Panc1 (cell line): Measurements from ENCODE around the gene NBPF11. TPM values are rescaled to one million over a fixed set of nuclear protein-coding genes. Genes with fewer than 3 reads are reported as not detected.
"Not testable (repeated sequence)": the region's sequence is repeated elsewhere in the genome, so short reads cannot be mapped to it uniquely, and the experiment has no call there.

Experiments used
- ATAC-seq: fragments of 200-7000 bp; cut with Tn5 transposase; 2 replicates; pipeline ENCODE4 v1.9.1; 2020; ENCODE audit warnings: mild to moderate bottlenecking, moderate library complexity
- Bru-seq: library from RNA; stranded (reverse); fragments of 400-500 nt; gene quantifications from one replicate; lab custom pipeline; 2021; lab: Mats Ljungman, UMichigan
- BruChase-seq, 2 experiments: library from RNA; stranded (reverse); fragments of 400-500 nt; gene quantifications; one replicate each; lab custom pipeline; 2021; lab: Mats Ljungman, UMichigan
- BruUV-seq: library from RNA; stranded (reverse); fragments of 400-500 nt; replicated peaks from 2 replicates; lab custom pipeline; 2021; lab: Mats Ljungman, UMichigan
- CTCF ChIA-PET: fragments of 300-600 bp; sonication (Branson Sonifier 250); formaldehyde crosslinking; loops from one replicate; lab custom pipeline; 2022; ENCODE audit warnings: antibody characterized with exemption; lab: Charles Lee
- POLR2A ChIA-PET: fragments of 300-600 bp; sonication (Branson Sonifier 250); formaldehyde crosslinking; loops from one replicate; lab custom pipeline; 2022; ENCODE audit warnings: antibody characterized with exemption; lab: Charles Lee
- DNase-seq: peaks from one replicate; pipeline ENCODE4 v3.0.0-alpha.2; 2010; ENCODE audit warnings: low read depth, low spot score
- H3K27ac ChIP-seq: 2 replicates; pipeline ENCODE4 v1.5.1; 2011; ENCODE audit warnings: mild to moderate bottlenecking, low read length, inconsistent platforms
- H3K27me3 ChIP-seq: fragments of 200-500 bp; sonication (Bioruptor generic); 2 replicates; pipeline ENCODE4 v1.6.0; 2014; ENCODE audit warnings: low read length, inconsistent platforms; ENCODE audit not compliant: control insufficient read depth, insufficient read depth
- H3K36me3 ChIP-seq: fragments of 200-500 bp; sonication (Bioruptor generic); 2 replicates; pipeline ENCODE4 v1.5.1; 2014; ENCODE audit warnings: inconsistent platforms, mild to moderate bottlenecking, low read length, moderate library complexity; ENCODE audit not compliant: control insufficient read depth, insufficient read depth
- H3K4me1 ChIP-seq: 2 replicates; pipeline ENCODE4 v1.5.1; 2011; ENCODE audit warnings: inconsistent platforms, mild to moderate bottlenecking, low read length, moderate library complexity; ENCODE audit not compliant: control insufficient read depth, insufficient read depth
- H3K4me3 ChIP-seq, 2 experiments: 2 replicates each; pipeline ENCODE4 v1.5.1; 2011 to 2012; ENCODE audit warnings: low read depth in 2 of 2, low read length in 2 of 2, mild to moderate bottlenecking in 2 of 2, inconsistent platforms in 1 of 2, moderate library complexity in 1 of 2
- H3K9me3 ChIP-seq: fragments of 200-500 bp; sonication (Bioruptor generic); 2 replicates; pipeline ENCODE4 v1.5.1; 2014; ENCODE audit warnings: low read depth, mild to moderate bottlenecking, inconsistent platforms, low read length, moderate library complexity; ENCODE audit not compliant: control insufficient read depth, insufficient read depth
- in situ Hi-C: cut with HindIII; loops from 2 replicates; pipeline ENCODE4 v1.10.0; 2016; ENCODE audit warnings: low sequenced_read_pairs, low pct_unique_long_range_greater_than_20kb
- intact Hi-C: fragments of 100-400 bp; cut with micrococcal nuclease; formaldehyde crosslinking; loops from one replicate; pipeline ENCODE4 v1.10.0; 2022; ENCODE audit not compliant: unreplicated experiment
- long read RNA-seq: library from polyadenylated mRNA; unstranded; transcript quantifications from one replicate; pipeline ENCODE4 v2.0.0, GENCODE V29; 2021; ENCODE audit not compliant: unreplicated experiment
- polyA plus RNA-seq: library from polyadenylated mRNA; unstranded; fragments of >200 nt; gene quantifications from one replicate; pipeline ENCODE4 v1.2.1, GENCODE V29; 2012; ENCODE audit warnings: missing spikeins; ENCODE audit not compliant: insufficient read length
- total RNA-seq: library from RNA; stranded (reverse); gene quantifications from one replicate; pipeline ENCODE4 v1.2.1, GENCODE V29; 2021; ENCODE audit not compliant: unreplicated experiment

The NBPF11 gene, protein sequence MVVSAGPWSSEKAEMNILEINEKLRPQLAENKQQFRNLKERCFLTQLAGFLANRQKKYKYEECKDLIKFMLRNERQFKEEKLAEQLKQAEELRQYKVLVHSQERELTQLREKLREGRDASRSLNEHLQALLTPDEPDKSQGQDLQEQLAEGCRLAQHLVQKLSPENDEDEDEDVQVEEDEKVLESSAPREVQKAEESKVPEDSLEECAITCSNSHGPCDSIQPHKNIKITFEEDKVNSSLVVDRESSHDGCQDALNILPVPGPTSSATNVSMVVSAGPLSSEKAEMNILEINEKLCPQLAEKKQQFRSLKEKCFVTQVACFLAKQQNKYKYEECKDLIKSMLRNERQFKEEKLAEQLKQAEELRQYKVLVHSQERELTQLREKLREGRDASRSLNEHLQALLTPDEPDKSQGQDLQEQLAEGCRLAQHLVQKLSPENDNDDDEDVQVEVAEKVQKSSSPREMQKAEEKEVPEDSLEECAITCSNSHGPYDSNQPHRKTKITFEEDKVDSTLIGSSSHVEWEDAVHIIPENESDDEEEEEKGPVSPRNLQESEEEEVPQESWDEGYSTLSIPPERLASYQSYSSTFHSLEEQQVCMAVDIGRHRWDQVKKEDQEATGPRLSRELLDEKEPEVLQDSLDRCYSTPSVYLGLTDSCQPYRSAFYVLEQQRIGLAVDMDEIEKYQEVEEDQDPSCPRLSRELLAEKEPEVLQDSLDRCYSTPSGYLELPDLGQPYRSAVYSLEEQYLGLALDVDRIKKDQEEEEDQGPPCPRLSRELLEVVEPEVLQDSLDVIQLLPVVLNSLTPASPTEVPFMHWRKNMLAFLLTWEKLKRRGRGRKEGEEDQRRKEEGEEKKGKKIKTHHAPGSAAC
- total RNA-seq (9.2 TPM), Bru-seq, nascent RNA (percentile 72 among the genes with signal in this experiment), BruChase-seq, experiment 1, labeled RNA remaining after a 2-hour chase (percentile 74 among the genes with signal in this experiment), BruChase-seq, experiment 2, labeled RNA remaining after a 6-hour chase (percentile 63 among the genes with signal in this experiment)
- 5.9 TPM for polyA plus RNA-seq
- long read RNA-seq, partial matches to known transcripts: 4 of 17 reads
- long read RNA-seq, other reads (novel, unspliced or antisense): 13 of 17 reads

DNA sequence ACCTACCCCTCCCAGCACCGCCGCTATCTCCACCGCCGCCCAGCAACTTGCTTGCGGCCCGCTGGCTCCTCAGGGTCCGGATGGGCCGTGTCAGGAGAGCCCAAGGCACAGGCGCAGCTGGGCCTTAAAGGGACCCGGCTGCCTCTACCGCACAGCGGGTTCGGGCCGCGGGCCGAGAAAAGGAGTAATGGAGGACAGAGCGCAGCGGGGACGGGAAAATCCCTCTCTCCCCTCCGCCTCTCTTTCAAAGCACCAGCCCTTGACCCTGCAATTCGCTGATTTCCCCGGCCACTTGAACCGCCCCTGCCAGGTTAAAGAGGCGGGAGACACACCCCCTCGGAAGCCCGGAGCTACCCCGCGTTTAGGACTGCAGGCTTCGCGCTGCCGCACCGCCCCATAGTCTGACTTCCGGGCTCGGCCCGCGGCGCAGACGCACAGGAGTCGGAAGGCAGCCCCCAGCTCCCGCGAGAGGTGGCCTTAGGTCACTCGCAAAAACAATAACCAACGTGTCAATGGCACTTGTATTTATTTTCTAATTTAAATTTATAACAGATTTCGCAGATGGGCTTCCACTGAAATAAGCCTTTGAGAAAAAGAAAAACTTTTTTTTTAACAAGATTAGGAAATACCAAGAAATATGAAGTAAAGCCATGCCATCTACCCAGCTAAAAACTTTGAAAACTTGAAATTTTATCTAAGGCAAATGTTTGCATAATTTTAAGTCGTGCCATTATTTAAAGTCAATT is at the start of gene NBPF11:
Gene NBPF11 (minus strand): TSS at position 371 of the 746 bp plus-strand sequence. CDS start 25,278 bp downstream, outside the sequence.
- H3K9me3 ChIP-seq, intact Hi-C loops, H3K36me3 ChIP-seq, H3K4me1 ChIP-seq, in situ Hi-C loops, BruUV-seq, CTCF ChIA-PET, H3K27me3 ChIP-seq, POLR2A ChIA-PET: not testable (repeated sequence)
- peak within 1 kb of the TSS; percentile 61 for H3K27ac ChIP-seq
- H3K4me3 ChIP-seq: peak within 1 kb of the TSS; percentile 56 to 64
- ATAC-seq (peak; percentile 99), DNase-seq (peak; percentile 33)

DNA sequence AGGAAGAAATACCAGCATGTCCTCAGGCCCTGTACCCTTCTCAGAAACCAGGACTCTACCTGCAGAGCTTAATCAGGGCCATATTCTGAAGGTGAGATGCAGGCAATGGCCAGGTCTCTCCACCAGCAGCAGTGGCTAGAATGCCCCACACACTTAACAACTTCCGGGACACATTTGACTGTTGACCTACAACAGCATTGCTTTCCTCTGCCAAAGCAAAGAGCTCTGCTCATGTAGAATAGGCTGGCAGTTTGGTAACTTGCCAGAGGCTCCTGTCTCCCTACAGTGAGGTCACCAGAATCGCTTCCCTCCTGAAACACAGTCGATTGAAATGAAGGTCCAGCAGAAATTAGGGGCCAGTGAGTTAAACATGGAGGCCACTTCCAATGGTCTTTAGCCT is 45.3 kb upstream of the NBPF11 start:
- H3K4me1 ChIP-seq, H3K9me3 ChIP-seq, intact Hi-C loops, in situ Hi-C loops, H3K36me3 ChIP-seq, CTCF ChIA-PET, H3K4me3 ChIP-seq, POLR2A ChIA-PET, DNase-seq, ATAC-seq, BruUV-seq, H3K27ac ChIP-seq, H3K27me3 ChIP-seq: not testable (repeated sequence)

DNA sequence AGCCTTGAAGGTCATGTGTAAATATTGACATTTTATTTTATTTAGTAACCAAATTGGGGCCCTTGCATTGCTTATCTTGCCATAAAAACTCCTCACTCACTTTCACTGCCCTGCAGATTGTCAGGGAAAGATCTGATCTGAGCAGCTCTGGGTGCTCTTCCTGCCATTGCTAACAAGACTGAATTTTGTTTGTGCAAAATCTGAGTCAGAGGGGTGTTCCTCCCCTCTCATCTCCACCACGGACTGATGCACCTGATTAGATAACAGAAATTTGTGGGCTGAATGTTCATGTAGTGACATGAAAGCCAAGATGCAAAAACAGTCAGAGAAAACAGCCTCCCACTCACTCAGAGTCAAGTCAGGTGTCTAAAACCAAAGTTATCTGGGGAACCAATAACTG is 44.9 kb upstream of the NBPF11 start:
- DNase-seq, H3K4me3 ChIP-seq, H3K4me1 ChIP-seq, H3K9me3 ChIP-seq, H3K27ac ChIP-seq, ATAC-seq, in situ Hi-C loops, BruUV-seq, intact Hi-C loops, POLR2A ChIA-PET, H3K27me3 ChIP-seq, H3K36me3 ChIP-seq, CTCF ChIA-PET: not testable (repeated sequence)

DNA sequence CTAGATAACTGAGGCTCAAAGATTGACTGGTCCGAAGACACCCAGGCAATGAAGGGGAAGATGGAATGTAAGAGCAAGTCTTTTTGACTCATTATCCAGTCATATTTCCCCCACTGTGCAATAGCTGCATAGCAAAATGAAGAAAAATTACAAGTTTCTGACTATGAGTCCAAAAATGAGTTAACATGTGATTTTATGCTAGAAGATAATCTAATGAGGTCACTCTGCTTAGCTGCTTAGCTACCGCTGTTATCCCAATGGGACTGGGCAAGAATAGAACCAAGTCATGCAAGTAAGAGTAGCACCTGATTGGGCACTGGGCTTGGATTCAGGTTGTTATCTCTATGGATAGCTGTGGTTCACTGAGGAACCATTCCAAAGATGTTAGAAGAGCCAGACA is 43.0 kb upstream of the NBPF11 start:
- ATAC-seq, H3K4me3 ChIP-seq, CTCF ChIA-PET, H3K9me3 ChIP-seq, BruUV-seq, H3K27me3 ChIP-seq, H3K27ac ChIP-seq, in situ Hi-C loops, intact Hi-C loops, POLR2A ChIA-PET, H3K36me3 ChIP-seq, H3K4me1 ChIP-seq, DNase-seq: not testable (repeated sequence)

DNA sequence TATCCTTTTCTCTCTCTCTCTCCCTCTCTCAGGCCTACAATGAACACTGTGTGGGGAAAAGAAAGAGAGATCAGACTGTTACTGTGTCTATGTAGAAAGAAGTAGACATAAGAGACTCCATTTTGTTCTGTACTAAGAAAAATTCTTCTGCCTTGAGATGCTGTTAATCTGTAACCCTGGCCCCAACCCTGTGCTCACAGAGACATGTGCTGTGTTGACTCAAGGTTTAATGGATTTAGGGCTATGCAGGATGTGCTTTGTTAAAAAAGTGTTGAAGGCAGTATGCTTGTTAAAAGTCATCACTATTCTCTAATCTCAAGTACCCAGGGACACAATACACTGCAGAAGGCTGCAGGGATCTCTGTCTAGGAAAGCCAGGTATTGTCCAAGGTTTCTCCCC is 36.7 kb upstream of the NBPF11 start:
- POLR2A ChIA-PET, in situ Hi-C loops: not testable (repeated sequence)

DNA sequence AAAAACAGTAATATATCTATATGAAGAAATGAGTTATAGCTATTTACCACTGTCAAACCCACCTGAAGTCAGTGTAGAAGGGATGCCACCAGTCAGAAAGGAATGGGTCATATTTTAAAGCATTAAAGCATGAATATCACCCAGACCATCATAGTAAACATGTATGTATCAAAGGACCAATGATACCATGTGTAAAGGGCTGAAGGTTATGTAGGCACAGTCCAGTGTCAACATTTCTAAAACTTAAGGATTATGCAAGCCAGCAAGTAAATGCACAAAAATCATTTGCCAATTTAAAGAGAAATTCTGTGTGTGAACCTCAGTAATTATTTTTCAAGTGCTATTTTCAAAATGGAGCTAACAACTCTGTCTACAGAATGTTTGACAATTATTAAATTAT is 26.6 kb upstream of the NBPF11 start:
- H3K9me3 ChIP-seq, POLR2A ChIA-PET, H3K27me3 ChIP-seq, BruUV-seq, intact Hi-C loops, H3K27ac ChIP-seq, H3K4me3 ChIP-seq, ATAC-seq, in situ Hi-C loops, H3K36me3 ChIP-seq, CTCF ChIA-PET, DNase-seq, H3K4me1 ChIP-seq: not testable (repeated sequence)

More for the DNA sequence above, 36.7 kb upstream of the NBPF11 start:
- H3K4me1 ChIP-seq, intact Hi-C loops, BruUV-seq, H3K27ac ChIP-seq, CTCF ChIA-PET, H3K27me3 ChIP-seq, H3K36me3 ChIP-seq, DNase-seq, H3K4me3 ChIP-seq, H3K9me3 ChIP-seq, ATAC-seq: not testable (repeated sequence)
